ENCODE results near the gene SGO1.

DNA sequence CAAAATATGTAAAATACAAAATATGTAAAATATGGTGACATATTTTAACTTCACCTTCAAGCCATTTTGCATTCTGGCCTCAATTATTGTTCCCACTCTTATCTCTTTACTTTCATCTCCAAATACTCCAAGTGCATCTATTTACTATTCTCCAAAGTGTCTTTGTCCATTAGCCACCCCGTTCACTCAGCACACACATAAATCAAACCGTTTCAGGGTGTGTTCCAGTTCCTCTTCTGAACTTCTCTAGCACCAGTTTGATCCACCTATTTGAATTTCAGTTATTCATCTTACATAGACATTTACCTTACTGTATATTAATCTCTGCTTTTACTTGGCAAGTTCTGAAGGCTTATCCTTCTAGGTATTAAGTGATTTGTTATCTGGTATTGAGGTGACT lies 45.1 kb downstream of the SGO1 start:
- no peak for TF ChIP-seq POLR2A (IDR thresholded peaks at IDR 0.05)
- TF ChIP-seq, protein P1, sequence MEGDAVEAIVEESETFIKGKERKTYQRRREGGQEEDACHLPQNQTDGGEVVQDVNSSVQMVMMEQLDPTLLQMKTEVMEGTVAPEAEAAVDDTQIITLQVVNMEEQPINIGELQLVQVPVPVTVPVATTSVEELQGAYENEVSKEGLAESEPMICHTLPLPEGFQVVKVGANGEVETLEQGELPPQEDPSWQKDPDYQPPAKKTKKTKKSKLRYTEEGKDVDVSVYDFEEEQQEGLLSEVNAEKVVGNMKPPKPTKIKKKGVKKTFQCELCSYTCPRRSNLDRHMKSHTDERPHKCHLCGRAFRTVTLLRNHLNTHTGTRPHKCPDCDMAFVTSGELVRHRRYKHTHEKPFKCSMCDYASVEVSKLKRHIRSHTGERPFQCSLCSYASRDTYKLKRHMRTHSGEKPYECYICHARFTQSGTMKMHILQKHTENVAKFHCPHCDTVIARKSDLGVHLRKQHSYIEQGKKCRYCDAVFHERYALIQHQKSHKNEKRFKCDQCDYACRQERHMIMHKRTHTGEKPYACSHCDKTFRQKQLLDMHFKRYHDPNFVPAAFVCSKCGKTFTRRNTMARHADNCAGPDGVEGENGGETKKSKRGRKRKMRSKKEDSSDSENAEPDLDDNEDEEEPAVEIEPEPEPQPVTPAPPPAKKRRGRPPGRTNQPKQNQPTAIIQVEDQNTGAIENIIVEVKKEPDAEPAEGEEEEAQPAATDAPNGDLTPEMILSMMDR (IDR thresholded peaks at IDR 0.05) = no peak
